ENCODE measurements around the gene ZNF497. TPM values are rescaled to one million over a fixed set of nuclear protein-coding genes. Genes with fewer than 3 reads are reported as not detected.

ZNF497 gene
- total and polyA plus RNA-seq, 2 of the 13 experiments (the other 11 are each of a cell fraction or from before 2014, with no cell fraction given): 1.5 to 1.9 TPM

DNA sequence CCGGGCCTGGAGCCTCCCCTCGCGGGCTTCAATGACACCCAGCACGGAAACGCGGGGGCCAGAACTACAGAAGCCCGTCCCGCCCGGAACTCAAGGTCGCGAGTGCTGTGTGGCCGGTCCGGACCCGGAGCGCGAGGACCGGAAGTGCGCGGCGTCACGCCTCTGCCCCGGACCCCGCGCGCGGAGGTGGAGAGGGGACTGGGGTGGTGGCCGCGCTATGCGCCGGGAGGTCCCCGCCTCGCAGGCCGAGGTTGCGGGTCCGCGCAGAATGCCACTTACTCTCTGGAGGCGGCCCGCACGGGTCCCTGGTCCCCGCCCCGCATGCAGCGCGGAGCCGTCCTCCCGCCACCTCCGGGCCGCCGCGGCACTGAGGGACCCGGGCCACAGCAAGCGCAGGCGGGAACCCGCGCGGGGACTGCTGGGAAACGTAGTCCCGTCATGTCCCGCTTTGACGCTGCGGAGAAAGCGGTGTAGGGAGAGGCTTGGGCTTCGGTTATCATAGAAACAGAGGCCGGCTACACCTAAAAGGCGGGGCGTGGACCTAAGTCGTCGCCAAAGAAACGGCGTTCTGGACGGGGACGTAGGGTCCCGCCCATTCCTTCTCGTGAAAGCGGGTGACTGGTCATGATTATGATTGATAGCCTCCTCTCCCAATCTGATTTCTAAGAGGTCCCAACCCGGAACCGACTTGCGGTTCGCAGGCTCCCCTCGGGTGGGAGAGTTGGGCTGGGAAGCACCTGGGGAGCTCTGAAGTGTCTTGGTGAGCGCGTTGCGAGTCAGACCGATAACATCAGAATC is 18.3 kb upstream of the ZNF497 start, which contains the start of gene ZNF837 (continued):
- TF ChIP-seq, protein P1, sequence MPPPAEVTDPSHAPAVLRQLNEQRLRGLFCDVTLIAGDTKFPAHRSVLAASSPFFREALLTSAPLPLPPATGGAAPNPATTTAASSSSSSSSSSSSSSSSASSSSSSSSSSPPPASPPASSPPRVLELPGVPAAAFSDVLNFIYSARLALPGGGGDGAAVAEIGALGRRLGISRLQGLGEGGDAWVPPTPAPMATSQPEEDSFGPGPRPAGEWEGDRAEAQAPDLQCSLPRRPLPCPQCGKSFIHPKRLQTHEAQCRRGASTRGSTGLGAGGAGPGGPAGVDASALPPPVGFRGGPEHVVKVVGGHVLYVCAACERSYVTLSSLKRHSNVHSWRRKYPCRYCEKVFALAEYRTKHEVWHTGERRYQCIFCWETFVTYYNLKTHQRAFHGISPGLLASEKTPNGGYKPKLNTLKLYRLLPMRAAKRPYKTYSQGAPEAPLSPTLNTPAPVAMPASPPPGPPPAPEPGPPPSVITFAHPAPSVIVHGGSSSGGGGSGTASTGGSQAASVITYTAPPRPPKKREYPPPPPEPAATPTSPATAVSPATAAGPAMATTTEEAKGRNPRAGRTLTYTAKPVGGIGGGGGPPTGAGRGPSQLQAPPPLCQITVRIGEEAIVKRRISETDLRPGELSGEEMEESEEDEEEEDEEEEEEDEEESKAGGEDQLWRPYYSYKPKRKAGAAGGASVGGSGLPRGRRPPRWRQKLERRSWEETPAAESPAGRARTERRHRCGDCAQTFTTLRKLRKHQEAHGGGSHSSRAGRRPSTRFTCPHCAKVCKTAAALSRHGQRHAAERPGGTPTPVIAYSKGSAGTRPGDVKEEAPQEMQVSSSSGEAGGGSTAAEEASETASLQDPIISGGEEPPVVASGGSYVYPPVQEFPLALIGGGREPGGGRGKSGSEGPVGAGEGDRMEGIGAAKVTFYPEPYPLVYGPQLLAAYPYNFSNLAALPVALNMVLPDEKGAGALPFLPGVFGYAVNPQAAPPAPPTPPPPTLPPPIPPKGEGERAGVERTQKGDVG (CRISPR knock-in tag; IDR thresholded peaks at IDR 0.05; ENCODE audit: borderline replicate concordance): no peak
- TF ChIP-seq ZNF407 (CRISPR knock-in tag; IDR thresholded peaks at IDR 0.05; ENCODE audit: not compliant biosample characterization): no peak
- TF ChIP-seq HIVEP1 (CRISPR knock-in tag; IDR thresholded peaks at IDR 0.05): 0 out of 2 replicates have a peak, but pooled peaks have one; percentile 39
- no peak for TF ChIP-seq HMG20A (CRISPR knock-in tag; IDR thresholded peaks at IDR 0.05; ENCODE audit: borderline replicate concordance)
- TF ChIP-seq, protein P2, sequence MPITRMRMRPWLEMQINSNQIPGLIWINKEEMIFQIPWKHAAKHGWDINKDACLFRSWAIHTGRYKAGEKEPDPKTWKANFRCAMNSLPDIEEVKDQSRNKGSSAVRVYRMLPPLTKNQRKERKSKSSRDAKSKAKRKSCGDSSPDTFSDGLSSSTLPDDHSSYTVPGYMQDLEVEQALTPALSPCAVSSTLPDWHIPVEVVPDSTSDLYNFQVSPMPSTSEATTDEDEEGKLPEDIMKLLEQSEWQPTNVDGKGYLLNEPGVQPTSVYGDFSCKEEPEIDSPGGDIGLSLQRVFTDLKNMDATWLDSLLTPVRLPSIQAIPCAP (CRISPR knock-in tag; IDR thresholded peaks at IDR 0.05; ENCODE audit: low read depth): no peak
- no peak for TF ChIP-seq ZNF552 (CRISPR knock-in tag; IDR thresholded peaks at IDR 0.05; ENCODE audit: borderline replicate concordance)
- TF ChIP-seq HNRNPK (IDR thresholded peaks at IDR 0.05; ENCODE audit: low read depth, low read length, poor library complexity, severe bottlenecking): peak; percentile 75
- TF ChIP-seq ATF7 (IDR thresholded peaks at IDR 0.05): no peak
- peak; percentile 37; the same call in 1 of the 2 replicates for TF ChIP-seq ATF7 (CRISPR knock-in tag; IDR thresholded peaks at IDR 0.05)
- no peak for TF ChIP-seq NFE2L2 (IDR thresholded peaks at IDR 0.05; ENCODE audit: low read length)
- TF ChIP-seq, protein P3, sequence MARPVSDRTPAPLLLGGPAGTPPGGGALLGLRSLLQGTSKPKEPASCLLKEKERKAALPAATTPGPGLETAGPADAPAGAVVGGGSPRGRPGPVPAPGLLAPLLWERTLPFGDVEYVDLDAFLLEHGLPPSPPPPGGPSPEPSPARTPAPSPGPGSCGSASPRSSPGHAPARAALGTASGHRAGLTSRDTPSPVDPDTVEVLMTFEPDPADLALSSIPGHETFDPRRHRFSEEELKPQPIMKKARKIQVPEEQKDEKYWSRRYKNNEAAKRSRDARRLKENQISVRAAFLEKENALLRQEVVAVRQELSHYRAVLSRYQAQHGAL (CRISPR knock-in tag; IDR thresholded peaks at IDR 0.05; ENCODE audit: not compliant biosample characterization): no peak
- 0 out of 2 replicates have a peak, but pooled peaks have one; percentile 26 for TF ChIP-seq ZNF878 (CRISPR knock-in tag; IDR thresholded peaks at IDR 0.05)
- peak; percentile 98 for TF ChIP-seq NAIF1 (CRISPR knock-in tag; IDR thresholded peaks at IDR 0.05; ENCODE audit: borderline replicate concordance)
- no peak for TF ChIP-seq IKZF4 (CRISPR knock-in tag; IDR thresholded peaks at IDR 0.05; ENCODE audit: borderline replicate concordance, low read depth, not compliant biosample characterization)
- TF ChIP-seq SNAPC2 (CRISPR knock-in tag; IDR thresholded peaks at IDR 0.05): no peak
